Smooth muscle cell (in vitro differentiated cells): ENCODE data around the gene BRD4. TPM values are rescaled to one million over a fixed set of nuclear protein-coding genes. Genes with fewer than 3 reads are reported as not detected.

Source experiments
- DNase-seq: peaks from one replicate; lab custom pipeline; 2025; ENCODE audit not compliant: unreplicated experiment; lab: John Stamatoyannopoulos, UW
- H2AFZ ChIP-seq: fragments of 200-600 bp; sonication (generic); 2 replicates; pipeline ENCODE4 v1.6.0; 2016; ENCODE audit warnings: antibody characterized with exemption, low read depth, mild to moderate bottlenecking
- H3F3A ChIP-seq: fragments of 200-600 bp; sonication (generic); 2 replicates; pipeline ENCODE4 v1.6.0; 2017; ENCODE audit warnings: antibody characterized with exemption, low read depth
- H3K27ac ChIP-seq: fragments of 200-600 bp; sonication (generic); 2 replicates; pipeline ENCODE4 v1.5.1; 2016; ENCODE audit warnings: low read depth, mild to moderate bottlenecking
- H3K27me3 ChIP-seq: fragments of 200-600 bp; sonication (generic); 2 replicates; pipeline ENCODE4 v1.6.1; 2016; ENCODE audit warnings: low read depth, mild to moderate bottlenecking
- H3K36me3 ChIP-seq: fragments of 200-600 bp; sonication (generic); 2 replicates; pipeline ENCODE4 v1.5.1; 2016; ENCODE audit warnings: low read depth
- H3K4me1 ChIP-seq: fragments of 200-600 bp; sonication (generic); 2 replicates; pipeline ENCODE4 v1.5.1; 2016; ENCODE audit warnings: low read depth
- H3K4me2 ChIP-seq: fragments of 200-600 bp; sonication (generic); 2 replicates; pipeline ENCODE4 v1.6.0; 2016; ENCODE audit warnings: mild to moderate bottlenecking
- H3K4me3 ChIP-seq: fragments of 200-600 bp; sonication (generic); 2 replicates; pipeline ENCODE4 v1.5.1; 2016; ENCODE audit warnings: mild to moderate bottlenecking
- H3K79me2 ChIP-seq: fragments of 200-600 bp; sonication (generic); 2 replicates; pipeline ENCODE4 v1.6.0; 2016; ENCODE audit warnings: low read depth, mild to moderate bottlenecking
- H3K9ac ChIP-seq: fragments of 200-600 bp; sonication (generic); 2 replicates; pipeline ENCODE4 v1.6.0; 2016; ENCODE audit warnings: low read depth
- H3K9me3 ChIP-seq: fragments of 200-600 bp; sonication (generic); replicated peaks from 2 replicates; pipeline ENCODE4 v1.5.1; 2016; ENCODE audit warnings: low read depth
- H4K20me1 ChIP-seq: fragments of 200-600 bp; sonication (generic); 2 replicates; pipeline ENCODE4 v1.6.0; 2016; ENCODE audit warnings: low read depth
- WGBS: methylation state at CpG from one replicate; pipeline ENCODE4 v1.1.7; 2016; ENCODE audit warnings: low lambda C conversion rate; 5-methylcytosine and 5-hydroxymethylcytosine counted together
- polyA plus RNA-seq: library from polyadenylated mRNA; unstranded; fragments of >200 nt; fragmentation: Nextera tagmentation; extraction: Ambion mirVana; gene quantifications from 2 replicates; pipeline ENCODE4 v1.2.1, GENCODE V29; 2016
- total RNA-seq: library from RNA; depleted of rRNA; stranded (reverse); fragments of >200 nt; gene quantifications from 2 replicates; pipeline ENCODE4 v1.2.3, GENCODE V29; 2014
- TF ChIP-seq, protein P1 (sequence below): fragments of 200-600 bp; sonication (generic); IDR thresholded peaks from 2 replicates; pipeline ENCODE4 v1.5.1; 2017; ENCODE audit warnings: borderline replicate concordance, mild to moderate bottlenecking, antibody characterized with exemption; ENCODE audit not compliant: insufficient read depth, poor library complexity, severe bottlenecking

BRD4 gene
- total and polyA plus RNA-seq, 2 experiments from 2014 or later, result 24.1 to 102 TPM

DNA sequence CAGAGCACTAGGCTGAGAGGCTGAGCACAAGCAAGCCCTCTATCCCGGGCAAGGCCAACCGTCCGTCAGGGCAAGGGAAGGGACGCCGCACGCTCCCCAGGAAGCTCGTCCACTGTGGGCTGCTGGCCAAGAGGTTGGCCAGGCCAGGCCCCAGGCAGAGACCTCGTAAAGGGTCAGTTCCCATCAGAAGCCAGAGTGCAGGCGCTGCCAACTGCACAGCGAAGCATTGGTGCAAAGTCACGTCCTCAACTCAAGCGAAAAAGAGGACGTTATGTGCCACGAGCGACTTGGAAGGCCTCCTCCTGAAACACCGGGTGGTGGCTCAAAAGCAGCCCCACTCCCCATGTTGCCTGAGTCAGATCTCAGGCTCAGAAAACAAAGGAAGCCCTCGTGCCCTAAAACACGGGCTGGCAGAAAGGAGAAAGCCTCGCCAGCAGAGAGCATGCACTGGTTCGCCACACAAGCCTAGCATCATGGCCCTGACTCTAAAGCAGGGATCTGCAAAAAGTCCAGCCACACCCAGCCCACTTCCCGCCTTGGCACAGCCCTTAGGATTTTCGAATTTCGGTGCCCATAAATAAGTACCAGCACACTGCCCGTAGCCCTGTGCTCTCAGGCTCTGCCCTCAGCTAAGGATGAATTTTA, 42.6 kb upstream of the BRD4 start:
- no peaks in the 10 kb centered on the region for H3K27me3 ChIP-seq
- 95% methylated on average over 24 of the region's 24 CpGs for WGBS
- no peak overlapping the region for H3K4me2 ChIP-seq
- H3K79me2 ChIP-seq, result peaks cover 66% of the 10 kb centered on the region
- H4K20me1 ChIP-seq, result peaks cover 83% of the 10 kb centered on the region
- peaks cover 7% of the 10 kb centered on the region for H3F3A ChIP-seq
- H3K9ac ChIP-seq, result no peak overlapping the region
- H3K36me3 ChIP-seq, result no peaks in the 10 kb centered on the region
- TF ChIP-seq, protein P1, sequence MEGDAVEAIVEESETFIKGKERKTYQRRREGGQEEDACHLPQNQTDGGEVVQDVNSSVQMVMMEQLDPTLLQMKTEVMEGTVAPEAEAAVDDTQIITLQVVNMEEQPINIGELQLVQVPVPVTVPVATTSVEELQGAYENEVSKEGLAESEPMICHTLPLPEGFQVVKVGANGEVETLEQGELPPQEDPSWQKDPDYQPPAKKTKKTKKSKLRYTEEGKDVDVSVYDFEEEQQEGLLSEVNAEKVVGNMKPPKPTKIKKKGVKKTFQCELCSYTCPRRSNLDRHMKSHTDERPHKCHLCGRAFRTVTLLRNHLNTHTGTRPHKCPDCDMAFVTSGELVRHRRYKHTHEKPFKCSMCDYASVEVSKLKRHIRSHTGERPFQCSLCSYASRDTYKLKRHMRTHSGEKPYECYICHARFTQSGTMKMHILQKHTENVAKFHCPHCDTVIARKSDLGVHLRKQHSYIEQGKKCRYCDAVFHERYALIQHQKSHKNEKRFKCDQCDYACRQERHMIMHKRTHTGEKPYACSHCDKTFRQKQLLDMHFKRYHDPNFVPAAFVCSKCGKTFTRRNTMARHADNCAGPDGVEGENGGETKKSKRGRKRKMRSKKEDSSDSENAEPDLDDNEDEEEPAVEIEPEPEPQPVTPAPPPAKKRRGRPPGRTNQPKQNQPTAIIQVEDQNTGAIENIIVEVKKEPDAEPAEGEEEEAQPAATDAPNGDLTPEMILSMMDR, result no peak
- no peaks in the 10 kb centered on the region for H3K4me1 ChIP-seq
- DNase-seq, result no peak
- H3K4me3 ChIP-seq, result no peak overlapping the region
- no peak overlapping the region for H3K27ac ChIP-seq
- no peak overlapping the region for H2AFZ ChIP-seq
- no peaks in the 10 kb centered on the region for H3K9me3 ChIP-seq

DNA sequence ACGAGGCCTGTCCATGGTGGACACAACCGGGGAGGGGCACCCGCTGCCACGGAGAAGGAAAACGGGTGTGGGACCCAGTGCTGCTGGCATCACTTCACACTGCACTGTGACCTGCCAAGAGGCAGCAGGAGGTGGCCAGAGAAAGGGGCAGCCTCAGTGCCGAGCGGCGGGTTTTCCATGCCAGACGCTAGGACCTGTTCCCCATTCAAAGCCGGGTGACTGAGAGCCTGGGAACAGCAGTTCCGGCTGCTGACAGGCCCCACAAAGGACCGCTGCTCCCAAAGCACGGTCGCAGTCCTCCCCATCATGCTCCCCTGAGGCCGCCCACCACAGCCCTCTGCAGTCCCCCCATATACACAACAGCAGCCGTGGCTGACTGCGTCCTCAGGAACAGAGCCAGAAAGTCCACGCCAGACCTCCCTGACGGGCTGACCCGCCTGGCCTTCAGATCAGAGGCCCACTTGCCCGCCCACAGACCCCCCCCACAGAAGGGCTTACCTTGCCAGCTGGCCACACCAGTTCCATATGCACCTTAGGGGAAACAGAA, 41.8 kb upstream of the BRD4 start:
- H3F3A ChIP-seq, result peaks cover 7% of the 10 kb centered on the region
- no peaks in the 10 kb centered on the region for H3K27me3 ChIP-seq
- H3K9me3 ChIP-seq, result no peaks in the 10 kb centered on the region
- TF ChIP-seq, protein P1, result no peak
- peaks cover 83% of the 10 kb centered on the region for H4K20me1 ChIP-seq
- H3K4me2 ChIP-seq, result no peak overlapping the region
- H2AFZ ChIP-seq, result no peak overlapping the region
- peaks cover 66% of the 10 kb centered on the region for H3K79me2 ChIP-seq
- H3K36me3 ChIP-seq, result no peaks in the 10 kb centered on the region
- no peak overlapping the region for H3K27ac ChIP-seq
- 98% methylated on average over 21 of the region's 21 CpGs for WGBS
- H3K9ac ChIP-seq, result no peak overlapping the region
- no peaks in the 10 kb centered on the region for H3K4me1 ChIP-seq
- no peak for DNase-seq
- H3K4me3 ChIP-seq, result no peak overlapping the region

DNA sequence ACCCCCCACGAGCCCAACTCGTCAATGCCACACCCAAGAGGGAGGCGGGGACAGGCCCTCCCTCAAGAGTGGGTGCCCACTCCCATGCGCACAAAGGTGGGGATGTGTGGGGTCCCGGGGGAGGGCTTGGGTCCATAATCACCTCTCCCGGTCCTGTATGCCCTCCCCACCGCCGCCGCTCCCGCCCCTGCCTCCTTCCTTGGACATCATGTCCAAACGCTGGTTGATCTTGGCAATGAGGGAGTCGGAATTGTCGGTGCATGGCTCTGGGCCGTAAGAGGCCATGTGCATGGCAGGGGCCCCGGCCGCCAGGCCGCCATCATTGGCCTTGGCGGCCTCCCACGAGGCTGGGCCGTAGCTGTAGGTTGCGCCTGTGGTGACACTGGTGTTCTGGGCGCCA, 41.3 kb upstream of the BRD4 start:
- Histone ChIP-seq H4K20me1 (peaks cover 81% of the 10 kb centered on the region), H3F3A (peaks cover 6% of the 10 kb centered on the region), H3K4me3 (no peak overlapping the region), H3K9me3 (no peaks in the 10 kb centered on the region), H3K36me3 (no peaks in the 10 kb centered on the region), H3K27me3 (no peaks in the 10 kb centered on the region), H3K79me2 (peaks cover 62% of the 10 kb centered on the region), H2AFZ (no peak overlapping the region), H3K27ac (no peak overlapping the region), H3K9ac (no peak overlapping the region), H3K4me1 (no peaks in the 10 kb centered on the region), H3K4me2 (no peak overlapping the region)
- no peak for DNase-seq
- WGBS, result 97% methylated on average over 21 of the region's 22 CpGs
- TF ChIP-seq, protein P1, result no peak

DNA sequence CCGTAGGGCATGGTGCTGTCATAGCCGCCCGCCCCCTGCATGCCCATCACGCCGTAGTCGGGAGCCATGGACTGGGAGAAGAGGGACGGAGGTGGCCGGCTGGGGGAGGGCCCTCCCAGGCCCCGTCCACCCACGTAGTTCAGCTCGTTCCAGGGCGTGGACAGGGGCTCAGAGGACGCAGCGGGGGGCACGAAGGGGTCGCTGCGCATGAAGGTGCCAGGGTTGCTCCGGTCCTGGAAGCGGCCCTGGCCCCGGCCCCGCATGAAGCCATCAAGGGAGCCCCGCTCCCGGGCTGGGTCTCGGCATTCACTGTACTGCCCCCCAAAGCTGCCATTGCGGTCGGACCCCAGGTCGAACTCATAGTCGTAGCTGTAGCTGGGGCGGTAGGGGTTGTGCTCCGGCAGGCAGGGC, 40.6 kb upstream of the BRD4 start:
- H3K9ac ChIP-seq, result no peak overlapping the region
- no peak for DNase-seq
- TF ChIP-seq, protein P1, result no peak
- H3F3A ChIP-seq, result no peaks in the 10 kb centered on the region
- no peak overlapping the region for H3K4me3 ChIP-seq
- H3K36me3 ChIP-seq, result no peaks in the 10 kb centered on the region
- H2AFZ ChIP-seq, result no peak overlapping the region
- H3K9me3 ChIP-seq, result no peaks in the 10 kb centered on the region
- WGBS, result 98% methylated on average over 28 of the region's 30 CpGs
- no peak overlapping the region for H3K4me2 ChIP-seq
- no peaks in the 10 kb centered on the region for H3K27me3 ChIP-seq
- peaks cover 74% of the 10 kb centered on the region for H4K20me1 ChIP-seq
- peak overlapping the region; percentile 56 for H3K27ac ChIP-seq
- peaks cover 62% of the 10 kb centered on the region for H3K79me2 ChIP-seq
- H3K4me1 ChIP-seq, result no peaks in the 10 kb centered on the region
